Measurements from ENCODE around the gene GATAD2A. TPM values are rescaled to one million over a fixed set of nuclear protein-coding genes. Genes with fewer than 3 reads are reported as not detected.

Gene GATAD2A
- total and polyA plus RNA-seq, 10 of the 15 experiments (the other 5 are each of a cell fraction or from before 2014, with no cell fraction given): 2.6 to 173 (median 32.0) TPM

DNA sequence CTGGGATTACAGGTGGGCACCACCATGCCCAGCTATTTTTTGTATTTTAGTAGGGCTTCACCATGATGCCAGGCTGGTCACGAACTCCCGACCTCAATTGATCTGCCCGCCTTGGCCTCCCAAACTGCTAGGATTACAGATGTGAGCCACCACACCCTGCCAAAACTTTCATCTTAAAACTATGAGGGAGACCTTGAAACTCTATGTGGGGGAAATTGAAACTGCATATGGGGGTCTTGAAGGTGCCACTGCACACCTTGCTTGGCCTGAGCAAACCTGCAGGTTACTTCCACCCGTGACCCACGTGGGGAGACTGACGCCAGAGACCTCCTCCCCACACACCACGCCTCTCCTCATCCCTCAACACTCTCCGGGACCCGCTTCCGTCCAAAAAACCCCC lies 148.2 kb downstream of the GATAD2A start:
- no peaks in the 10 kb centered on the region for H3K79me2 ChIP-seq (ENCODE audit: control insufficient read depth, insufficient read depth, low read length)
- H3K9me3 ChIP-seq (replicated peaks; ENCODE audit: control insufficient read depth, insufficient read depth, low read length): no peaks in the 10 kb centered on the region
- H3K9ac ChIP-seq (ENCODE audit: control insufficient read depth, insufficient read depth, low read length): no peak overlapping the region
- WGBS (ENCODE audit: insufficient coverage, insufficient replicate concordance, low lambda C conversion rate, missing lambda C conversion rate): 68% methylated on average over 10 of the region's 10 CpGs
- H4K20me1 ChIP-seq (ENCODE audit: control insufficient read depth, insufficient read depth): no peaks in the 10 kb centered on the region
- no peaks in the 10 kb centered on the region for H3K36me3 ChIP-seq (ENCODE audit: control insufficient read depth in 2 of 2, insufficient read depth in 2 of 2, low read length in 1 of 2)
- H3K27ac ChIP-seq (ENCODE audit: control insufficient read depth, insufficient read depth): no peak overlapping the region
- FAIRE-seq (no peak), ATAC-seq (no peak), DNase-seq (ENCODE audit: low read depth, low spot score) (no peak)
- H3K4me1 ChIP-seq (ENCODE audit: control insufficient read depth, insufficient read depth, low read length): no peaks in the 10 kb centered on the region
- ChIA-PET SMC1A (ENCODE audit: uncharacterized antibody, unreplicated experiment) (interaction anchor here (1.1 to 1.9 kb wide), 5 partner anchors 22 to 63 kb away, joined by 3 to 7 read pairs (median 4); no protein-coding TSS in a partner anchor), POLR2A (no interaction called here), RAD21 (ENCODE audit: unreplicated experiment) (interaction anchor here (1.2 to 3.1 kb wide), 3 partner anchors 21 to 90 kb away, joined by 4 to 18 read pairs (median 4); no protein-coding TSS in a partner anchor), CTCF (interaction anchor here (0.8 to 7.2 kb wide), 27 partner anchors 9 to 108 kb away, joined by 3 to 50 read pairs (median 4); partner anchors contain the start of genes GMIP, NDUFA13 and TSSK6)
- H3K4me3 ChIP-seq: no peak overlapping the region
- BruUV-seq (replicated peaks): no TSS peak
- no peak overlapping the region for H3K4me2 ChIP-seq (ENCODE audit: control insufficient read depth, insufficient read depth)
- in situ Hi-C loops (cut with MboI): no loop called here
- H3K27me3 ChIP-seq (replicated peaks in 1 of 2; ENCODE audit: control insufficient read depth in 2 of 2, insufficient read depth in 2 of 2, low read length in 1 of 2): no peaks in the 10 kb centered on the region
- H2AFZ ChIP-seq (ENCODE audit: control insufficient read depth, low read depth, low read length): no peak overlapping the region
- intact Hi-C loops (cut with micrococcal nuclease; ENCODE audit: unreplicated experiment): no loop called here
- TF ChIP-seq, protein P1, sequence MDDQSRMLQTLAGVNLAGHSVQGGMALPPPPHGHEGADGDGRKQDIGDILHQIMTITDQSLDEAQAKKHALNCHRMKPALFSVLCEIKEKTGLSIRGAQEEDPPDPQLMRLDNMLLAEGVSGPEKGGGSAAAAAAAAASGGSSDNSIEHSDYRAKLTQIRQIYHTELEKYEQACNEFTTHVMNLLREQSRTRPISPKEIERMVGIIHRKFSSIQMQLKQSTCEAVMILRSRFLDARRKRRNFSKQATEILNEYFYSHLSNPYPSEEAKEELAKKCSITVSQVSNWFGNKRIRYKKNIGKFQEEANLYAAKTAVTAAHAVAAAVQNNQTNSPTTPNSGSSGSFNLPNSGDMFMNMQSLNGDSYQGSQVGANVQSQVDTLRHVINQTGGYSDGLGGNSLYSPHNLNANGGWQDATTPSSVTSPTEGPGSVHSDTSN (IDR thresholded peaks at IDR 0.05; ENCODE audit: insufficient replicate concordance, low read depth, low read length): no peak
- TF ChIP-seq, protein P2, sequence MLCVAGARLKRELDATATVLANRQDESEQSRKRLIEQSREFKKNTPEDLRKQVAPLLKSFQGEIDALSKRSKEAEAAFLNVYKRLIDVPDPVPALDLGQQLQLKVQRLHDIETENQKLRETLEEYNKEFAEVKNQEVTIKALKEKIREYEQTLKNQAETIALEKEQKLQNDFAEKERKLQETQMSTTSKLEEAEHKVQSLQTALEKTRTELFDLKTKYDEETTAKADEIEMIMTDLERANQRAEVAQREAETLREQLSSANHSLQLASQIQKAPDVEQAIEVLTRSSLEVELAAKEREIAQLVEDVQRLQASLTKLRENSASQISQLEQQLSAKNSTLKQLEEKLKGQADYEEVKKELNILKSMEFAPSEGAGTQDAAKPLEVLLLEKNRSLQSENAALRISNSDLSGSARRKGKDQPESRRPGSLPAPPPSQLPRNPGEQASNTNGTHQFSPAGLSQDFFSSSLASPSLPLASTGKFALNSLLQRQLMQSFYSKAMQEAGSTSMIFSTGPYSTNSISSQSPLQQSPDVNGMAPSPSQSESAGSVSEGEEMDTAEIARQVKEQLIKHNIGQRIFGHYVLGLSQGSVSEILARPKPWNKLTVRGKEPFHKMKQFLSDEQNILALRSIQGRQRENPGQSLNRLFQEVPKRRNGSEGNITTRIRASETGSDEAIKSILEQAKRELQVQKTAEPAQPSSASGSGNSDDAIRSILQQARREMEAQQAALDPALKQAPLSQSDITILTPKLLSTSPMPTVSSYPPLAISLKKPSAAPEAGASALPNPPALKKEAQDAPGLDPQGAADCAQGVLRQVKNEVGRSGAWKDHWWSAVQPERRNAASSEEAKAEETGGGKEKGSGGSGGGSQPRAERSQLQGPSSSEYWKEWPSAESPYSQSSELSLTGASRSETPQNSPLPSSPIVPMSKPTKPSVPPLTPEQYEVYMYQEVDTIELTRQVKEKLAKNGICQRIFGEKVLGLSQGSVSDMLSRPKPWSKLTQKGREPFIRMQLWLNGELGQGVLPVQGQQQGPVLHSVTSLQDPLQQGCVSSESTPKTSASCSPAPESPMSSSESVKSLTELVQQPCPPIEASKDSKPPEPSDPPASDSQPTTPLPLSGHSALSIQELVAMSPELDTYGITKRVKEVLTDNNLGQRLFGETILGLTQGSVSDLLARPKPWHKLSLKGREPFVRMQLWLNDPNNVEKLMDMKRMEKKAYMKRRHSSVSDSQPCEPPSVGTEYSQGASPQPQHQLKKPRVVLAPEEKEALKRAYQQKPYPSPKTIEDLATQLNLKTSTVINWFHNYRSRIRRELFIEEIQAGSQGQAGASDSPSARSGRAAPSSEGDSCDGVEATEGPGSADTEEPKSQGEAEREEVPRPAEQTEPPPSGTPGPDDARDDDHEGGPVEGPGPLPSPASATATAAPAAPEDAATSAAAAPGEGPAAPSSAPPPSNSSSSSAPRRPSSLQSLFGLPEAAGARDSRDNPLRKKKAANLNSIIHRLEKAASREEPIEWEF (IDR thresholded peaks at IDR 0.05; ENCODE audit: insufficient replicate concordance, low read depth, low read length): no peak
- TF ChIP-seq MEF2B (IDR thresholded peaks at IDR 0.05; ENCODE audit: partially characterized antibody, poor library complexity, severe bottlenecking) (no peak), CREM (IDR thresholded peaks at IDR 0.05; ENCODE audit: low read depth) (no peak), SRF (IDR thresholded peaks at IDR 0.05; ENCODE audit: low read depth in 2 of 2, low read length in 2 of 2) (no peak), SP1 (IDR thresholded peaks at IDR 0.05; ENCODE audit: low read depth, low read length) (no peak), MEF2A (IDR thresholded peaks at IDR 0.05; ENCODE audit: insufficient read depth, low read depth, low read length) (no peak), ZSCAN29 (IDR thresholded peaks at IDR 0.05) (no peak), FOS (IDR thresholded peaks at IDR 0.05; ENCODE audit: borderline replicate concordance, extremely low read depth, insufficient read length) (no peak), ZBTB33 (IDR thresholded peaks at IDR 0.05) (no peak), ESRRA (IDR thresholded peaks at IDR 0.05; ENCODE audit: low read length) (no peak), NFYA (IDR thresholded peaks at IDR 0.05; ENCODE audit: borderline replicate concordance, low read depth, low read length) (no peak)
- TF ChIP-seq, protein P3, sequence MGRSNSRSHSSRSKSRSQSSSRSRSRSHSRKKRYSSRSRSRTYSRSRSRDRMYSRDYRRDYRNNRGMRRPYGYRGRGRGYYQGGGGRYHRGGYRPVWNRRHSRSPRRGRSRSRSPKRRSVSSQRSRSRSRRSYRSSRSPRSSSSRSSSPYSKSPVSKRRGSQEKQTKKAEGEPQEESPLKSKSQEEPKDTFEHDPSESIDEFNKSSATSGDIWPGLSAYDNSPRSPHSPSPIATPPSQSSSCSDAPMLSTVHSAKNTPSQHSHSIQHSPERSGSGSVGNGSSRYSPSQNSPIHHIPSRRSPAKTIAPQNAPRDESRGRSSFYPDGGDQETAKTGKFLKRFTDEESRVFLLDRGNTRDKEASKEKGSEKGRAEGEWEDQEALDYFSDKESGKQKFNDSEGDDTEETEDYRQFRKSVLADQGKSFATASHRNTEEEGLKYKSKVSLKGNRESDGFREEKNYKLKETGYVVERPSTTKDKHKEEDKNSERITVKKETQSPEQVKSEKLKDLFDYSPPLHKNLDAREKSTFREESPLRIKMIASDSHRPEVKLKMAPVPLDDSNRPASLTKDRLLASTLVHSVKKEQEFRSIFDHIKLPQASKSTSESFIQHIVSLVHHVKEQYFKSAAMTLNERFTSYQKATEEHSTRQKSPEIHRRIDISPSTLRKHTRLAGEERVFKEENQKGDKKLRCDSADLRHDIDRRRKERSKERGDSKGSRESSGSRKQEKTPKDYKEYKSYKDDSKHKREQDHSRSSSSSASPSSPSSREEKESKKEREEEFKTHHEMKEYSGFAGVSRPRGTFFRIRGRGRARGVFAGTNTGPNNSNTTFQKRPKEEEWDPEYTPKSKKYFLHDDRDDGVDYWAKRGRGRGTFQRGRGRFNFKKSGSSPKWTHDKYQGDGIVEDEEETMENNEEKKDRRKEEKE (IDR thresholded peaks at IDR 0.05): no peak

Data from GM12878 (cell line).